ENCODE data around the gene CD44. TPM values are rescaled to one million over a fixed set of nuclear protein-coding genes. Genes with fewer than 3 reads are reported as not detected.

Gene CD44
- total RNA-seq, 1 experiment from 2014 or later = 6.1 TPM

GRCh38 chr11:35142481-35143075 lies 3.6 kb downstream of the CD44 start:
- no peak overlapping the region for H3K4me2 ChIP-seq (ENCODE audit: insufficient read depth, insufficient read length, low read length)
- H3K27me3 ChIP-seq (ENCODE audit: insufficient read depth, low read length) = peaks cover 19% of the 10 kb centered on the region
- no peak overlapping the region for H3K14ac ChIP-seq (ENCODE audit: insufficient read depth, low read length)
- H3K23me2 ChIP-seq (ENCODE audit: insufficient read length, low read depth, low read length, poor library complexity, severe bottlenecking) = peaks cover 13% of the 10 kb centered on the region
- H2BK20ac ChIP-seq (ENCODE audit: low read depth, low read length, poor library complexity, severe bottlenecking) = no peak overlapping the region
- no peak for DNase-seq
- H3K56ac ChIP-seq (ENCODE audit: insufficient read length, low read depth, low read length) = no peak overlapping the region
- Mint-ChIP-seq H3K4me3 (no peak overlapping the region), H3K36me3 (ENCODE audit: insufficient read depth in 1 of 3, low read depth in 3 of 3) (no peaks in the 10 kb centered on the region), H3K27me3 (ENCODE audit: low read depth) (peaks cover 48% of the 10 kb centered on the region), H3K4me1 (peaks cover 13 to 16% of the 10 kb centered on the region in 2 experiments; a peak in 3 of 4 replicates), H3K9me3 (no peaks in the 10 kb centered on the region), H3K27ac (no peak overlapping the region)
- H2BK5ac ChIP-seq (ENCODE audit: insufficient read length, low read length) = no peak overlapping the region
- H2AFZ ChIP-seq (ENCODE audit: low read length) = no peak overlapping the region
- H3K4ac ChIP-seq (ENCODE audit: low read depth, low read length) = no peak overlapping the region
- no peaks in the 10 kb centered on the region for H3K79me1 ChIP-seq (ENCODE audit: insufficient read depth, low read depth, low read length, poor library complexity, severe bottlenecking)
- H2AK5ac ChIP-seq (ENCODE audit: insufficient read length, low read length) = no peak overlapping the region
- peaks cover 5% of the 10 kb centered on the region; the same call in 1 of the 2 replicates for H3K4me1 ChIP-seq (ENCODE audit: insufficient read depth, low read length)
- WGBS (ENCODE audit: extremely low coverage, insufficient read length, low lambda C conversion rate) = no CpG with 5 or more reads among the region's 2 CpGs
- no peak overlapping the region for H2BK15ac ChIP-seq (ENCODE audit: low read depth, low read length)
- TF ChIP-seq CTCF (conservative IDR thresholded peaks at IDR 0.05) = no peak
- no peak overlapping the region for H2BK120ac ChIP-seq (ENCODE audit: low read depth, low read length, poor library complexity, severe bottlenecking)
- no peaks in the 10 kb centered on the region for H3K79me2 ChIP-seq (ENCODE audit: insufficient read depth, low read length)
- no peaks in the 10 kb centered on the region for H3K9me3 ChIP-seq (ENCODE audit: control insufficient read depth, low read depth, low read length)
- no peak overlapping the region for H4K8ac ChIP-seq (replicated peaks; ENCODE audit: insufficient read length, low read depth, low read length)
- no peak overlapping the region for H3K27ac ChIP-seq (ENCODE audit: insufficient read length, low read depth, low read length)
- H4K5ac ChIP-seq (ENCODE audit: insufficient read length, low read depth, low read length) = no peak overlapping the region
- no peak overlapping the region for H4K91ac ChIP-seq (ENCODE audit: insufficient read length, low read depth, low read length)
- no peak overlapping the region for H3K18ac ChIP-seq (ENCODE audit: insufficient read length, low read depth, low read length)
- H3T11ph ChIP-seq (ENCODE audit: low read length) = no peak overlapping the region
- no peak overlapping the region for H3K9ac ChIP-seq (ENCODE audit: extremely low read depth, insufficient read length, low read length)
- H2BK12ac ChIP-seq (ENCODE audit: insufficient read length, low read depth, low read length) = no peak overlapping the region
- no peak overlapping the region for H3K23ac ChIP-seq (ENCODE audit: insufficient read length, low read depth, low read length)
- no peaks in the 10 kb centered on the region for H4K20me1 ChIP-seq (ENCODE audit: control insufficient read depth, insufficient read depth, insufficient read length)
